ENCODE data around the gene PTCRA.

PTCRA gene

DNA sequence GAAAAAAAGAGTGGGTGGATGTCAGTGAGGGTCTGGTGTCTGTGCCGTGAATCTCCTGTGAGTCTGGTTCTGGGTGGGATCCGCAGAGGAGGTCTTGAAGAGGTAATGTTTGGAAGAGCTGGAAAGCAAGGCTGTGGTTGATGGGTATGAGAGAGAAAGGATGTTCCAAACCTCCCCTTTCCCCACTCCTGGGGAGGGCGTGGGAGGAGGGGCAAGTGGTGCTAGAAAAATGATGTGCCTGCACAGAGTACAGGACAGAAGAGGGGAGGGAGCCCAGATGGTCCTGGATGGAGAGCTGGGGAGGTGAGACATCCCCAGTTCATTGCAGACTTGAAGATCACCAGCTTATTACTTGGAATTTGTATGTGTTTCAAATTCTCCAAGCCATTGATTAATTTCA, 16.6 kb downstream of the PTCRA start:
- no peak for TF ChIP-seq CTCF (IDR thresholded peaks at IDR 0.05)
- peak overlapping the region; percentile 7 for H3K4me3 Mint-ChIP-seq
- peak overlapping the region; percentile 87 for H3K27ac Mint-ChIP-seq
- H3K27me3 Mint-ChIP-seq (ENCODE audit: low read depth, poor library complexity), result no peaks in the 10 kb centered on the region
- H3K9me3 Mint-ChIP-seq, result no peaks in the 10 kb centered on the region
- no peak for DNase-seq
- peaks cover 45% of the 10 kb centered on the region for H3K4me1 Mint-ChIP-seq
- H3K36me3 Mint-ChIP-seq (ENCODE audit: low read depth), result peaks cover 49% of the 10 kb centered on the region

DNA sequence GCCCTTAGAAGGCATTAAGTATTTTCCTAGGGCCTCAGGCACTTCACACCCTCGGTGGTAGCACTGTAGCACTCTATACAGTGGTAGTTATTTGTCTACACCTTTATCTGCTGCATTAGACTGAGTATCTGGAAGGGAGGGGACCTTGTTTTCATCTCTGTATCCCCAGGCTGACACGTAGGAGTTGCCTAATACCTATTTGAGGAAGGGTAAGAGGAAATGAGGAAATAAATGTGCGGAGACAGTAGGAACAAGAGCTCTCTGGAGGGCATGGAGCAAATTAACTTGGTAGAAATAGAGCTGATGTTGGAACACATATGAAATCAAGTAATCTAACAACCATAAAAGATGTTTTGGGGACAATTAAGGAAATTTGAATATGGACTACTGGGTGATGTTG, 17.4 kb downstream of the PTCRA start:
- H3K4me3 Mint-ChIP-seq, result no peak overlapping the region
- no peak for TF ChIP-seq CTCF (IDR thresholded peaks at IDR 0.05)
- no peak overlapping the region for H3K27ac Mint-ChIP-seq
- no peak for DNase-seq
- no peaks in the 10 kb centered on the region for H3K27me3 Mint-ChIP-seq (ENCODE audit: low read depth, poor library complexity)
- no peaks in the 10 kb centered on the region for H3K9me3 Mint-ChIP-seq
- H3K4me1 Mint-ChIP-seq, result peaks cover 49% of the 10 kb centered on the region
- H3K36me3 Mint-ChIP-seq (ENCODE audit: low read depth), result peaks cover 56% of the 10 kb centered on the region

GRCh38 chr6:42935322-42935721, 19.5 kb downstream of the PTCRA start:
- no peak for DNase-seq

DNA sequence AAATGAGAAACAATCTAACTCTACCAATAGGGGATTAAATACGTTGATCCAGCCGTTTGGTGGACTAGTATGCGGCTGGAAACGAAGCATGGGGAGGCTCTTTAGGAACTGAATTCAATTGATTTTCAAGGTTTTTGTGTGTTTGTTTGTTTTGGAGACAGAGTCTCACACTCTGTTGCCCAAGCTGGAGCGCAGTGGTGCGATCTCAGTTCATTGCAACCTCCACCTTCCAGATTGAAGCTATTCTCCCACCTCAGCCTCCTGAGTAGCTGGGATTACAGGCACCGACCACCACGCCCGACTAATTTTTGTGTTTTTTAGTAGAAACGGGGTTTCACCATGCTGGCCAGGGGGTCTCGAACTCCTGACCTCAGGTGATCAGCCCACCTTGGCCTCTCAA, 20.5 kb downstream of the PTCRA start:
- Mint-ChIP-seq H3K36me3 (ENCODE audit: low read depth) (peaks cover 56% of the 10 kb centered on the region), H3K4me3 (no peak overlapping the region)

More at GRCh38 chr6:42935322-42935721, 19.5 kb downstream of the PTCRA start:
- H3K4me1 Mint-ChIP-seq, result peaks cover 34% of the 10 kb centered on the region
- H3K36me3 Mint-ChIP-seq (ENCODE audit: low read depth), result peaks cover 56% of the 10 kb centered on the region
- no peak overlapping the region for H3K27ac Mint-ChIP-seq
- no peak for TF ChIP-seq CTCF (IDR thresholded peaks at IDR 0.05)
- H3K9me3 Mint-ChIP-seq, result no peaks in the 10 kb centered on the region
- no peaks in the 10 kb centered on the region for H3K27me3 Mint-ChIP-seq (ENCODE audit: low read depth, poor library complexity)
- H3K4me3 Mint-ChIP-seq, result no peak overlapping the region

GRCh38 chr6:42937548-42938427, 21.9 kb downstream of the PTCRA start:
- Mint-ChIP-seq H3K27me3 (ENCODE audit: low read depth, poor library complexity) (no peaks in the 10 kb centered on the region), H3K9me3 (no peaks in the 10 kb centered on the region), H3K4me3 (no peak overlapping the region), H3K4me1 (peaks cover 13% of the 10 kb centered on the region), H3K36me3 (ENCODE audit: low read depth) (peaks cover 46% of the 10 kb centered on the region), H3K27ac (peak overlapping the region; percentile 49)
- no peak for TF ChIP-seq CTCF (IDR thresholded peaks at IDR 0.05)
- DNase-seq, result no peak

More for the DNA sequence above, 20.5 kb downstream of the PTCRA start:
- no peak for TF ChIP-seq CTCF (IDR thresholded peaks at IDR 0.05)
- Mint-ChIP-seq H3K27me3 (ENCODE audit: low read depth, poor library complexity) (no peaks in the 10 kb centered on the region), H3K9me3 (no peaks in the 10 kb centered on the region), H3K27ac (no peak overlapping the region), H3K4me1 (peaks cover 24% of the 10 kb centered on the region)
- DNase-seq, result no peak

GRCh38 chr6:42938428-42938796, 22.6 kb downstream of the PTCRA start:
- DNase-seq, result no peak
- Mint-ChIP-seq H3K27ac (peak overlapping the region; percentile 49), H3K27me3 (ENCODE audit: low read depth, poor library complexity) (no peaks in the 10 kb centered on the region), H3K9me3 (no peaks in the 10 kb centered on the region), H3K4me3 (no peak overlapping the region), H3K36me3 (ENCODE audit: low read depth) (peaks cover 41% of the 10 kb centered on the region), H3K4me1 (peaks cover 7% of the 10 kb centered on the region)
- TF ChIP-seq CTCF (IDR thresholded peaks at IDR 0.05), result no peak
